Measurements from ENCODE around the gene SPOCK2.

The SPOCK2 gene

DNA sequence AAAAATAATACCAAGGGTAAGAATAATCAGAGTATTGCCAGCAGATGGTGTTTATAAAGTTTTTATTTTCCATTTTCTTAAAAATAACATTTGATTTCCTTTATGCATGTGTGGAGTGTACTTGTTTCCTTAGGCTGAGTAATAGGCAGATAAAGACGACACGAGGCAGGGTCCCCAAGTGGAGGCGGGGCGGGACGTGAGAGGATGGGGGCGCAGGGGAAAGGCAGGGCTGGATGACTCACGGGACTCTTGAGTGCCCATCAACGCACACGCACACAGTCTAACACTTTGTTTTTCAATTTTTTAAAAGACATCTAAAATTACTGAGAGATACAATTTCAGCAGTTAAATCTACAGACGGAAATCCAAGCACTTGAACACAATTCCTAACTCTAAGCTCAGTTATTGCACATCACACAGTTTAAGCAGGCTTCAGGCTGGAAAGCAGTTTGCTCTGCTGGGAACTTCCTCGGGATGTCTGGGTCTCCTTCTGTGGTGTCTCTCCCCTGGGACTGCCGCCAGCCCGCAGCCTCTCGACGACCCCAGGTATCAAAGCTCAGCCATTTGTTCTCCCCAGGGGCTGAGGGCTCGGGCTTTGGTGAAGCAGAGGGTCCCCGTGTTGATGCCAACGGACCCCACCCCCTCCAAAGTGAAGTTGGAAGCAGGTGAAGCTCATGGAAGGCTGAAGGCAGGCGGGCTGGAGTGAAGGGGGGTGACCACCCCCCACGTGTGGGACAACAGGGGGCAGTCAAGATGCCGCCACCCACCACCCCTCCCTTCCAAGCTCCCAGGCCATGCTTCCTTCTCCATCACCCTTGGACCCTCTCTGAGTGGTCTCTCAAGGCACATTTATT, 29.1 kb downstream of the SPOCK2 start:
- no peak for DNase-seq (ENCODE audit: low spot score)
- in situ Hi-C loops (cut with MboI; ENCODE audit: low pct_unique_long_range_greater_than_20kb, low sequenced_read_pairs, unreplicated experiment) = no loop called here
- TF ChIP-seq, protein P1, sequence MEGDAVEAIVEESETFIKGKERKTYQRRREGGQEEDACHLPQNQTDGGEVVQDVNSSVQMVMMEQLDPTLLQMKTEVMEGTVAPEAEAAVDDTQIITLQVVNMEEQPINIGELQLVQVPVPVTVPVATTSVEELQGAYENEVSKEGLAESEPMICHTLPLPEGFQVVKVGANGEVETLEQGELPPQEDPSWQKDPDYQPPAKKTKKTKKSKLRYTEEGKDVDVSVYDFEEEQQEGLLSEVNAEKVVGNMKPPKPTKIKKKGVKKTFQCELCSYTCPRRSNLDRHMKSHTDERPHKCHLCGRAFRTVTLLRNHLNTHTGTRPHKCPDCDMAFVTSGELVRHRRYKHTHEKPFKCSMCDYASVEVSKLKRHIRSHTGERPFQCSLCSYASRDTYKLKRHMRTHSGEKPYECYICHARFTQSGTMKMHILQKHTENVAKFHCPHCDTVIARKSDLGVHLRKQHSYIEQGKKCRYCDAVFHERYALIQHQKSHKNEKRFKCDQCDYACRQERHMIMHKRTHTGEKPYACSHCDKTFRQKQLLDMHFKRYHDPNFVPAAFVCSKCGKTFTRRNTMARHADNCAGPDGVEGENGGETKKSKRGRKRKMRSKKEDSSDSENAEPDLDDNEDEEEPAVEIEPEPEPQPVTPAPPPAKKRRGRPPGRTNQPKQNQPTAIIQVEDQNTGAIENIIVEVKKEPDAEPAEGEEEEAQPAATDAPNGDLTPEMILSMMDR (IDR thresholded peaks at IDR 0.05; ENCODE audit: extremely low read depth, insufficient read depth, missing control alignments) = no peak

DNA sequence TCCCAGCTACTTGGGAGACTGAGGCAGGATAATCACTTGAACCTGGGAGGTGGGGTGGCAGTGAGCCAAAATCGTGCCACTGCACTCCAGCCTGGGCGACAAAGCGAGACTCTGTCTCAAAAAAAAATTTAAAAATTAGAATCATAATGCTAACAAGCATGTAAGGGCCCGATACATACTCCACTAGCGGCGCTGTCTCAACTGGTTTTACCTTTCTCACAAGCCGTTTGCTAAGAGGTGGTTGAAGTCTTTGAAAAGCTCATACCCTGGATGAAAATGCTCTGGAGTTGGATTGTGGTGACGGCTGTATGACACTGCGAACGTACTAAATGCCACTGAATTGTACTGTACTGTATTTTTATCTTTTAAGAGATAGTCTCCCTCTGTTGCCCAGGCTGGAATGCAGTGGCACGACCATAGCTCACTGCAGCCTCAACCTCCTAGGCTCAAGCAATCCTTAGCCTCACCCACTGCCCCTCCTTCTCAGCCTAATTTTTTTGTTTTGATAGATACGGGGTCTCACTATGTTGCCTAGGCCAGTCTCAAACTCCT, 29.9 kb downstream of the SPOCK2 start:
- TF ChIP-seq, protein P1 (IDR thresholded peaks at IDR 0.05; ENCODE audit: extremely low read depth, insufficient read depth, missing control alignments) = no peak
- in situ Hi-C loops (cut with MboI; ENCODE audit: low pct_unique_long_range_greater_than_20kb, low sequenced_read_pairs, unreplicated experiment) = no loop called here
- DNase-seq (ENCODE audit: low spot score) = no peak

DNA sequence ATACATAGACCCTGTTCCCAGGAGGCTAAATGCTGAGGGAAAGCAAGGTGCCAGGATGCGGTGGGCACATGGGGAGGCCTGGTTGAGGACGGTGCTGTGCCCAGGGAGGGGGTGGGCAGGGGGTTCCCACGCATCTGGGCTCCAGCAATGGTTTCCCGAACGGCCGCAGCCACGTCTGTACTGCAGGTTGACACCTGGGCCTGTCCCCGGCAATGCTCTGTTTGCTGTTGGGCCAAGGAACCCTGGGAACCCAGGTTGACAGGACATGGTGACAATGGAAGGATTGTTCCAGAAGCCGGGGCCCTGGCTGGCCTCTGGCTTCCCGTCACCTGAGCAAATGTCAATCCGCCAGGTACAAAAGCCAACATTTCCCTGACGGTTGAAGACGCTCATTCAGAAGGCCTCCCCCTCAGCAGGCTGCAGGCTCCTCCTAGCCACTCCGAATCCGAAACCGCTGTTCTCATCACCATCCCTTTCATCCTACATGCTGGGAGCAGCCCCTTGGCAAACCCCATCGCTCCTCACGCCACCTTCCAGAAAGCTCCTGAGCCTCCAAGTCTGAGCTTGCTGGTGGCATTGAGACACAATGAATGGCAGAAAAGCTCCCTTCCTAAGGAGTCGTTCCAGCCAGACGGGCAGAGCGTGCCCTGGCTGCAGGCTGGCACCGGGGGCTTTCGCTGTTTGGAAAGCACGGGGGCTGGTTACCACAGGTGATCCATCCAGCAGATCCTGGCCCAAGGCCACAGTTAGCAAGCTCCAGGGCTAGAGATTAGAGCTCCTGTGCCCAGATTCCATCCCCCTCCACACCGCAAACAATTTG, 31.2 kb downstream of the SPOCK2 start:
- no peak for DNase-seq (ENCODE audit: low spot score)
- TF ChIP-seq, protein P1 (IDR thresholded peaks at IDR 0.05; ENCODE audit: extremely low read depth, insufficient read depth, missing control alignments) = no peak
- in situ Hi-C loops (cut with MboI; ENCODE audit: low pct_unique_long_range_greater_than_20kb, low sequenced_read_pairs, unreplicated experiment) = no loop called here

DNA sequence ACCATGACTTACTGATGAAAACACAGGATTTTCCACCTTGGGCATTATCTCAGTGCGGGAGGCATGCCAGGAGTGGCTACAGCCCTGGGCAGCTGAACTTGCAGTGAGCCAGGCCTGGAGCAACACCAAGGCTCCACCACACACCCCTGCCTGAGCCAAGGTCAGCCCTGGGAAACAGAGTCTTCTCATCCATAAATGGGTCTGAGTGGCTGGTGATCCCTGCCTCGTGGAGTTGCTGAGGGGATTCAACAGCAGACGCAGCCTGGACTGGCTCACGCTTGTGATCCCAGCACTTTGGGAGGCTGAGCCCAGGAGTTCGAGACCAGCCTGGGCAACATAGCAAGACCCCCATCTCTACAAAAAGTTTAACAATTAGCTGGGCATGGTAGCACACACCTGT, 32.2 kb downstream of the SPOCK2 start:
- DNase-seq (ENCODE audit: low spot score) = no peak
- TF ChIP-seq, protein P1 (IDR thresholded peaks at IDR 0.05; ENCODE audit: extremely low read depth, insufficient read depth, missing control alignments) = no peak
- in situ Hi-C loops (cut with MboI; ENCODE audit: low pct_unique_long_range_greater_than_20kb, low sequenced_read_pairs, unreplicated experiment) = no loop called here

- in situ Hi-C loops (cut with MboI; ENCODE audit: low pct_unique_long_range_greater_than_20kb, low sequenced_read_pairs, unreplicated experiment) = no loop called here
- DNase-seq (ENCODE audit: low spot score) = no peak
- TF ChIP-seq, protein P1 (IDR thresholded peaks at IDR 0.05; ENCODE audit: extremely low read depth, insufficient read depth, missing control alignments) = no peak
Measured at GRCh38 chr10:72053690-72054089, 34.7 kb downstream of the SPOCK2 start.

GRCh38 chr10:72050873-72051272, 37.5 kb downstream of the SPOCK2 start:
- in situ Hi-C loops (cut with MboI; ENCODE audit: low pct_unique_long_range_greater_than_20kb, low sequenced_read_pairs, unreplicated experiment) = no loop called here
- DNase-seq (ENCODE audit: low spot score) = no peak
- TF ChIP-seq, protein P1 (IDR thresholded peaks at IDR 0.05; ENCODE audit: extremely low read depth, insufficient read depth, missing control alignments) = no peak

Measured in GM13977 (cell line).